Stimulated activated CD8-positive, alpha-beta memory T cell treated with anti-CD3 and anti-CD28 coated beads, Interleukin-2, amount 100 ng/mL, for 48 hours (primary cell): ENCODE measurements around the gene DDX1.

Experiments used
- DNase-seq, 2 donors: peaks; one replicate each; pipeline ENCODE4 v3.0.0-alpha.2; 2020; ENCODE audit warnings: low read depth in 2 of 2

DDX1 gene

DNA sequence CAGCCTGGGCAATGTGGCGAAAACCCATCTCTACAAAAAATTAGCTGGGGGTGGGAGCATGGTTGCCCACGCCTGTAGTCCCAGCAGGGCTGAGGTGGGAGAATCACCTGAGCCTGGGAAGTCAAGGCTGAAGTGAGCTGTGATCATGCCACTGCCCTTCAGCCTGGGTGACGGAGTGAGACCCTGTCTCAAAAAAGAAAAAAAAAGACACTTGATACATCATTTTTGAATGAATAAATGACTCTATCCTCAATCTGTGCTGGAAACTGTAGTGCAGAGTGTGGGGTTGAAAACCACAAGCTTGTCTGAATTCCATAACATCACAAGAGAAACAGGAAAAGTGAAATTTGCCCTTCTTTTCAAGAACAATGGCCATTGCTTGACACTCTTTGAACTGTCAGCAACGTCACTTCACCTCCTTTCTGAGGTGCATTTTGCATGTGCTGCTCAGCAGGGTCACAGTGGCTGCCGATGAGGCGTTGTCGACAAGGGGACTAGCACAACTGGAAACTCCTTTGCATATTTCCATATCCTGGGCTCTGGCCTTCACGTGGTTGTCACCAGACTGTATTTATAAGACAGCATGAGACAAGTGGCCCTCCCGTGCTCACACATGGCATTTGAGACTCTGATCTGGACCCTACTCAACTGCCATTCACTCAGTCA lies 54.2 kb downstream of the DDX1 start:
- DNase-seq: no peak

DNA sequence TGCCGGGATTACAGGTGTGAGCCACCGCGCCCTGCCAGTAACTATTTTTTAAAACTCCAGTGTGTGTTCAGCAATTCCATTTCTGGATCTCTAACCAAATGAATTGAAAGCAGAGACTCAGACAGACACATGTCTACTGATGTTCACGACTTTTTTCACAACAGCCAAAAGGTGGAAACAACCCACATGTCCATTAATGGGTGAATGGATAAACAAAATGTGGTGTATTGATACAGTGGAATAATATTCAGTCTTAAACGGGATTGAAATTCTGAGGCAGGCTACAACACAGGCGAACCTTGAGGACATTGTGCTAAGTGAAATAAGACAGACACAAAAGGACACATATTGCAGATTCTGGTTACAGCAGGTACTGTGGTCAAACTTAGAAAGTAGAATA lies 55.0 kb downstream of the DDX1 start:
- DNase-seq: no peak

DNA sequence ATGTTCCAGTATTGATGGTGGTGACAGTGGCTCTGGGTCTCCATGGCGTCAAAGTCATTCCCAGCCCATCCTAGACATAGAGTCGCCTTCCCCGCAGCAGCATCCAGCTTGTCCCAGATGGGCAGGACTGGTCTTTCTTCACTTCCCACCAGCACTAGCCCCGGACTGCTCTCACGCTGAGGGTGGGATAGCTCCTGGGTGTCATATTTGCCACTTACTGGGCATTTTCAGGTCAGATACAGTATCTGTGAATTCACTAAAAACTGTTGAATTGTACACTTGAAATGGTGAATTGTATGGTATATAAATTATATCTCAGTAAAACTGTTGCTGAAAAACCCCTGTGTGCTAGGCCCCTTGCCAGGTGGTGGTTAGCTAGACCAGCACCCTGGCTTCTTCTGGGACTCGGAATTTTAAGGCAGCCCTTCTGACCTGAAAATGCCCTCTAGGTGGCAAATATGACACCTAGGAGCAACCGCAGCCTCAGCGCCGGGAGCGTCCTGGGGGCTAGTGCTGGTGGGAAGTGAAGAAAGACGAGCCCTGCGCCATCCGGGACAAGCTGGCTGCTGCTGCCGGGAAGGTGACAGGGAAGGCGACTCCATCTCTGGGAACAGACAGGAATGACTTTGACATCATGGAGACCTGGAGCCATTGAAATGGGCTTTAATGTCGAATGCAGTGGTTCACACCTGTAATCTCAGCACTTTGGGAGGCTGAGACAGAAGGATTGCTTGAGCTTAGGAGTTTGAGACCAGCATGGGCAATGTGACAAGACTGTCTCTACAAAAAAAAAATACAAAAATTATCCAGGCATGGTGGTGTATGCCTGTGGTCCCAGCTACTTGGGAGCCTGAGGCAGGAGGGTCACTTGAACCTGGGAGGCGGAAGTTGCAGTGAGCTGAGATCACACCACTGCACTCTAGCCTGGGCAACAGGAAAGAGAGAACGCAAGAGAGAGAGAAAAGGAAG lies 56.2 kb downstream of the DDX1 start:
- DNase-seq: no peak

DNA sequence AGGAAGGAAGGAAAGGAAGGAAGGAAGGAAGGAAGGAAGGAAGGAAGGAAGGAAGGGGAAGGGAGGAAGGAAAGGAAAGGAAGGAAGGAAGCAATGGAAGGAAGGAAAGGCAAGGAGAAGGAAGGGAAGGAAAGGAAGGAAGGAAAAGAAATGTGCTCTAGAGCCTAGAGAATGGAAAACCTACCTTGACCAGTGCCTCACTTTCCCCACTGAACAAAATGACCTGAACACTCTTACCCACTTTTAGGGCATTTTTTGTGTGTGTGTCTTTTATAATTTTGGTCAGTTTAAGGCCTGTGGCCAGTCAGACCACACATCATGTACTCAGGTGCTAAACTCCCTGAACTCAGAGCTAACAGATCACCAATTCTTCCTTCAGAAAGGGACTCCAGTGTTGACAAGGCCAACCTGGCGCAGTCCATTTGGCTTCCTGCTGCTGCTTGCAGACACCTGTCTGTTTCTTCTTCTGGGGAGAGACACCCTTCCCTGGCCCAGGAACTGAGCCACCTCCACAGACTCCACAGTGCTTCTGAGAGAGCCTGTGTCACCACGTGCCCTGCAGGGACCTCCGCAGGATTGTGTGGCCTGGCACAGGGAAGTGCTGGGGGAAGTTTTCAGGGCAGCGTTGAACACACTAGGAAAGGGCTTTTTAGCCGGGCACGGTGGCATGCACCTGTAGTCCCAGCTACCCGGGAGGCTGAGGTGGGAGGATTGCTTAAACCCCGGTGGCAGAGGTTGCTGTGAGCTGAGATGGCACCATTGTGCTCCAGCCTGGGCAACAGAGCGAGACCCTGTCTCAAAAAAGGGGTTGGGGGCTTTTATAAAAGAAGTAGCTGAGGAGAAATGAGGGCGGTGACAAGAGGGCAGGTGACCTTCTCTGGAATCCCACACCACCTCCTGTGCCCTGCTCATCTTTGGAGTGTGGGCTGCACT lies 57.2 kb downstream of the DDX1 start:
- DNase-seq: no peak

DNA sequence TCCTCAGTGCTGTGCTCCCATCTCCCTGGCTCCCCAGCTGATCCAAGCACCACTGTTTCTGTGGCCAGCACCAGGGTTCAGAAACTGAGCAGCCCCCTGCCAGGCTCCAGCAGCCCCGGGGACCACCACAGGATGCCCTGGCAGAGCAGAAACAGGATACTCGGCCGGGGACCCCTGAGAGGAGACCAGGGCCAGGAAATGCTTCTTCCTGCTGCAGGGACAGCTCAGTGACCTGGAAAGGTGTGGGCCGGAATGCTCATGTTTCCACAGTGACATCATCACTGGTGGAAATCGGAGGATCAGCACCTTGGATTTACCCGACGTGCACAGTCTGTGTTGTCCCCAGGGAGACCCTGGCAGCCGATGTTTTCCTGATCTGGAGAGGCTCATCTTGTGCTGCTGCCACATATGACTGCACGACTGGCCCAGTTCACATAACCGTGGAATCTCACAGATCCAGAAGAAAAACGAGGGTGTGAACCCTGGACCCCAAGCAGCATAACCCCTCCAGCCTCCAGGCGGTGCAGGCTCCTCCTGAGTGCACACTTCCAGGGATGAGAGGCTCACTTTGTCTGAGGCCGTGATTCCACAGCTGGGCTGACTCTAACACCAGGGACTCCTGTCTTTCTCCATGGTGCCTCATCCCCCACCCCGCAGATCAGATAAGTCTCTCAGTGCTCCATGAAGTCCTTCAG lies 58.0 kb downstream of the DDX1 start:
- DNase-seq: no peak

DNA sequence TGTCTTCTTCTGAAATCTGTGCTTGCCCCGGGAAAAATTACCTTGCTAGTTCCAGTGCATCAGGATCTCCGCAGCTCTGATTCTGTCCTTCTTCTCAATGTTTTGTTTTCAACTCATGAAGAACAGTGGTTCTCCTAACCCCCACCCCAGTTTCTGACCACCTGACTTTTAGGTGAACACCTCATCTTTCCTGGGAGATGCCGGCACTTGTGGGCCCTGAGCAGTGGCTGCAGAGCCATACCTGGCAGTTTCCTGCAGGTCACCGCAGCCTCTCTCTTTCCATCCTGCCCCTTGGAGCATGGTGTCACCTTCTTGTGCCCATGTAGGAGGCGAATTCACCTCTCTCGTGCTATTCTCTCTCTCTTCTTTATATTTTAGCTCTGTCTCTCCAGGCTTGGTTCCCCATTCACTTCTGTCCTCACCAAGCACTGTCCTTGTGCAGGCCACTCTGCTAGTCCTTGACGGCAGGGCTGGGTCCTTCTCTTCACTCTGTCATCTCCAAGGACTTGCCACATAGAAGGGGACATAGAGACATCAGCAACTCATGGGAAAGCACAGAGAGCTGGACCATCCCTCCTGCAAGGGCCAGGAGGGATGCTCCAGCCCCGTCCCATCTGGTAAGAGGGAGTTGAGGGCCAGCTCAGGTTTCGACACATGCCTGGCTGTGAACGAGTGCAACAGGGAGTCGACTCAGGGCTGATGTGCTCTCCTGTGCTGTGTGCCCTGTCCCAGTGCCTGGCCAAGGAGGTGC lies 59.1 kb downstream of the DDX1 start:
- no peak for DNase-seq

DNA sequence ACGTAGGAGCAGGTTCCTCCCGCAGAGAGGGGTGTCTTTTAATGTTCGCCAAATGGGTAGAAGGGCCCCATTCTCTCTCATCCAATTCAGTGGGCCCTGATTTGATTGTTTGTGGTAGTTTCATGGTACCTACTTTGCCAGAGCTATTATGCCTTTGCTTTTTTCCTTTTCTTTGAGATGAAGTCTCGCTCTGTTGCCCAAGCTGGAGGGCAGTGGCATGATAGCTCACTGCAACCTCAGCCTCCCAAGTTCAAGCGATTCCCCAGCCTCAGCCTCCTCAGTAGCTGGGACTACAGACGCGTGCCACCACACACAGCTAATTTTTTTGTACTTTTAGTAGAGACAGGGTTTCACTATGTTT lies 59.7 kb downstream of the DDX1 start:
- no peak for DNase-seq

DNA sequence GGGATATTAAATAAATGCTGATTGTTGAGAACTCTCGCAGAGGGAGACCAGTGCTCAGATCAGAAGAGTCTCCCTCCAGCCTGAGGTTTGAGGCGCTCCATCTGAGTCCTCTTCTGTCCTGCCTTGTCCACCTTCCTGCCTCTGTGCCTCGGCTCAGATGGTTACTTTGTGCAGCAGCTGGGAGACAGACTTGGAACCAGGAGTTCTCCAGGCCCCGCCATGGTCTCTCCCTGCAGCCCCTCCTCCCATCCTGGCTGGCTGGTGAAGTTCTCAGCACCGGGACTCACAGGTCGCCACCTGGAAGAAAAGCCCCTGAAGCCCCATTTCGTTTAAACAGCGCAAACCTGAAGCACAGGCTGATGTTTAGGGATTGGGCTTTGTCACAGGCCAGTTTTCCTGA lies 60.6 kb downstream of the DDX1 start:
- DNase-seq: no peak

DNA sequence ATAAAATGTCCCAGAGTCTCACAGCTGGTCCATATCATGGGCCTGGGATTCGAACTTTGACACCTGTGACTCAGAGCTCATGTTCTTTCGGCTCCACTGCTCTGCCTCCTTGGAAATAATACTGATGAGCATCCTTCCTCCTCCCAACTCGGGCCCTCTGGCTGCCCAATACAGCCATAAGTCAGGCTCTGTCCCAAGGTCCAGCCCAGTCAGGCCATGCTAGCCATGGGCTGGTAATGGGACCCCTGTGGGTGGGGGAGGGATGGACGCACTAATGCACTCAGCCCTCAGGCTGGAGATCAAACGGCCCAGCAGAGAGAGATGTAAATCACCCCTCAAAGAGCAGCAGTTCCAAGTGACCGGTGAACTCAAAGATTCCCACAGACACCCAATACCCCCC lies 61.1 kb downstream of the DDX1 start:
- DNase-seq: no peak

DNA sequence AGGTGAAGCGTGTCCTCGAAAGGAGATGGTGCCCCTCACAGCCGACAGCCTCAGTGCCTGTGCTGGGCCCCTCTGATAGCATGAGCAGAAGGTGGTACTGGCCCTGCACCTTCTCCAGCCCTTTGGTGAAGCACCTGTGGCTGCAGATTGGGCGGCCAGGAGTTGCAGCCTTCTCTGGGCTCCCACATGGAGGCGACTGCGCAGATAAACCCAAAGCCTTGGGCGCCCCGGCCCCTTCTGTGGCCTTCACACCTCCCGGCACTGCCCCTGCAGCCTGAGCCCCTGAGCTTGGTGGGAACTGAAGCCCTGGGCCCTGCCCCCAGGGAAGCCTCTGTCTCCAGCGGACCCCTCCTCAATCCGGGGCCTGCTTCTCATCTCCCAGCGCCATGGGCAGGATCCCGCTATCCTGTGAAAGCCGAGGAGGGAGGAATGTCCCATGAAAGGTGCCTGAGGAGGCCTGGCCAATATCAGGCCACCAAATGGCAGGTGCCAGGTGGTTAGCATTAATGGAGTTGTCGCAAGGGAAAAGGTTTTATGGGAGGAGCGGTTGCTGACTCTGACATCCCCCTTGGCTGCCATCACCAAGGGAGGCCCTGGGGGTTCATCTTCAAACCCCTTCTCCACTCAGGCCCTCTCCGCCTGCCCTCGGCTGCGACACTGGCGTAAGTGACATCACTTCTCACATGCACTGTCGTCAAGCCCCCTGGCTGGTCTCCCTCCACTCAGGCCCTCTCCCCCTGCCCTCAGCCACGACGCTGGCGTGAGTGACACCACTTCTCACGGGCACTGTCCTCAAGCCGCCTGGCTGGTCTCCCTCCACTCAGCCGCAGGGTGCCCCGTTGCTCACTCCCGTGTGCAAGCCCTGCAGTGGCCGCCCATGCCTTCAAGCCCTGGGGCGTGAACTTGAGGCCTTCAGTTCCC lies 62.4 kb downstream of the DDX1 start:
- no peak for DNase-seq

DNA sequence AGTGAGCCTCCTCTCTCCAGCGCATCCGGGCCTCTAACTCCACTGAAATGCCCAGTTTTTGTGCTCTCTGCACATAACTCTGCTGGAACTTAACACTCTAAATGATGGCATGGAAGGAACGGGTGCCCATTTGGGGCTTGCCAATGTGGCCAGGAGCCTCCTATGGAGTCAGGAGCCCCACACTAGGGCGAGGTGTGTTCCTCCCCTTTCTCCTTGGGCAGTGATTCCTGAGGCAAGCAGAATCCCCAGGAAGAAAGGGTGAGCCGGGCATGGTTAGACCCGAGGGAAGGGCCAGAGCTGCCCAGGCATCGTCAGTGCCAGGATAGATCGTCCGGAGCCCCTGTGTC lies 63.0 kb downstream of the DDX1 start:
- no peak for DNase-seq

DNA sequence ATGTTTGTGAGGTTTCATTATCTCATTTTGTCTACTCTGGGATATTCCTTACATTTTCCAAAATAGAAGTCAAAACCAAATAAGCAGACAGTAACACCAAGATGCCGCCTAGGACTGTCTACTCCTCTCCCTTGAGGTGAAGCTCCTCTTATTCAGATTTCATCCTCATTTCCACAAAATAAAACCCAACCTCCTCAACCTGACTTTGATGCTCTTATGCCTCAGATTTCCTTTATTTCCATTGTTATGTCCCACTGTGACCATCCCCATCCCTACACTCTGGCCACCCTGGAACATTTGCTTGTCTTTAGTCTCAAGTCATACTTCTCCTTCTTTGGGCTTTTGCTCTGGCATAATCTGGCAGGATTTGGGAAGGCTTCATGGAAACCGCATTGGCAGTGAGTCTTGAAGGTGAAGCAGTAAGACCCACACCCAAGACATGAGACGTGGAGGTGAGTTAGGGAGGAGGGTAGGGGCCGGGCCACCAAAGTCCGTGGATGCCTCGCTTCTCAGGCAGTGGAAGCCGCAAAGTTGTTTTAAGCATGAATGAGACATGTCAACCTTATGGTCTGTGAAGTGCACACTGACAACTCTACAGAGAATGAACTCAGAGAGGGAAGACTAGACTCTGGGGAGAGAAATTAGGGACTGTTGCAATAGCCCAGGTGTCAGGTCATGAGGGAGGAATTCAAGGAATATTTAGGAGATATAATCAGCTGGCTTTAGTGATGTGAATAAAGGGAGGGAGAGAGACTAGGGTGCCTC lies 63.6 kb downstream of the DDX1 start:
- DNase-seq: no peak

DNA sequence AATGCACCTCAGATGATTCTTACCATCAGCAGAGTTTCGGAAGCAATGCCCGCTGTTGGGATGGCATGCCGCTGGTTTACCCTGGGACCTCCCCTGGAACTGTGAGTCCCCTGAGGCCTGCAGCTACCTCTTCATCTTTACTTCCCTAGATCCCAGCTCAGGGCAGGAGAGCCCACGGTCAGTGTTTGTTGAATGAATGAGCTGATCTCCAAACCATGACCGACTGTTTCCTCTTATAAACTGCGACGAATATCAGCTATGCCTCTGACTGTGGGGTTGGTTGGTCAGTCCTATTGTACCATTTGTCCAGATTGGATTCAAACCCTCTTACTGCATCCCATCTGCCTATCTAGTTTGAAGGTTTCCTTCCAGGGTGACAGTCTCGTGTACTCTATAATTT lies 64.4 kb downstream of the DDX1 start:
- DNase-seq: no peak

DNA sequence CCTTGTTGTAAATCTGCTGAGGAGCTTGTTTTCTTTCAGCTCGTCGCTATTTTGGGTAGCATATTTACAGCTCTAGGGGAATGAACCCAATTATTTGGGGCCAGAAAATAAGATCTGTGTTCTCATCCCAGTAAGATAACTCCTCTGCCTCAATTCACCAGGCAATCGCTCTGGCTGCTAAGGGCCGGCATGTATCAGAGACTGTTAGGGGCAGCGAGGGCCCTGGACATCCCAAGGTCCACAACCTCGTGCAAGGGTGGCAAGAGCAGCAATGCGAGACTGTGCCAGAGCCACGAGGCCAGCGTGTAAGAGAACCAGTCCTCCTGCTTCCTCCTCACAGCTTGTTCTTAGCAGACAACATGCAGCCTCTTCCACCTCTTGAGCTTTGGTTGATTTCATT lies 66.1 kb downstream of the DDX1 start:
- DNase-seq: no peak

DNA sequence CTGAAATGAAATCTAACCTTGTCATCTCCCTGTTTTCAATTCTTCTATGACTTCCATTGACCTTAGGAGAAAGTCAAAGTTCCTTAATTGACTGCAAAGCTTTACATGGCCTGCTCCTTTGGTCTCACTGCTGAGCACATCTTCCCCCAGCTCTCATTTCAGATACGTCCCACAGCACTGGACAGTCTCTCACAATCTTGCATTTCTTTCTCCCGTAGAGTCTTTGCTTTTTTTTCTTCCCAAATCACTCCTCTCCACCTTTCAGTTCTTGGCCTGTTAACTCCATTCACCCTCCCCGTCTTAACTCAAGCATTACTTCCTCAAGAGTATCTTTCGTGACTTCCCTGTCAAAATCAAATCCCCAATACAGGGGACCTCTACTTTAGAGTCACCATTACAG lies 67.2 kb downstream of the DDX1 start:
- no peak for DNase-seq

DNA sequence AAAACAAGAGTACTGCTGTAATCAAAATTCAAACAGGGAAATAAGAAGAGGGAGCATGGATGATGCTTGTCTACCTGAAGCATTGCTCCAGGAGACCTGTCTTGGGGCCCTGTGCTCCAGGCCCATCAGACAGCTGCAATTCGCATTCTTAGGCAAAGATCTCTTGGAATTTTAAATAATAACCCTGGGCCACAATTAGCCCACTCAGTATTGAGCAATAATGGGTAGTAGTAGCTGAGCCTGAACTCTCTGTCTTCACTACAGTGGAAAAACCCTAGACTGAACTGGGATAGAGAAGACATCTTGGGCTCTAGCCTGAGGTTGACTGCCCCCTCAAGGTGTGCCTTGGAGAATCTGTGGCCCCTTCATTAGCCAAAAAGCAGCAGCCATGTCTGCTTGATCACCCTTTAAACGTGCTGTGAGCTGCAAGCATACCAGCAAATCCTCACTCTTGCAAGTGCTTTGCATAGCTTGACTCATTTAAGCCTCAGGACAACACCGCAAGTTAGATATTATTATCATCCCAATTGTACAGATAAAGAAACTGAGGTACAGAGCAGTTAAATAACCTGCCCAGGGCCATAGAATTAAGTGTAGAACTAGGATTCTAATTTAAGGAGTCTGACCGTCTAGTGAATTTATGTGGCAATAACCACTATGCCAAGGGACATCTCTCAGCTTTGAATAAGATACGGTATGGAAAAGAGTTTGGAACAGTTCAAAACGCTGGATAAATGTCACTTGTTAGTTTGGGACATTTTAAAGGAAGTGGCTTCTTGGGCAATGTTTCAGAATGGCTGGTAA lies 69.0 kb downstream of the DDX1 start:
- DNase-seq: no peak

DNA sequence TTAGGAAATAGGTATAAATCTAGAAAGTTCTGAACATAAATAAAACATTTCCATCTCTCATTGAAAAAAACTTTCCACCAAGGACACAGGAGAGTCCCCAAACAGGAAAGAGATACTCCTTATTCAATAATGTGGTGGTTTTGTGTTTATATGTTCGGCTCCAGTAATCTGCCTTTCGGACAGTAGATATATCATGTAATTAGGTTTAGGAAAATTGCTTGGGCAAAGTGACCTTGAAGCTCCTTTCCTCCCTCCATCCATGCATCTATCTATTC lies 69.6 kb downstream of the DDX1 start:
- DNase-seq: no peak

DNA sequence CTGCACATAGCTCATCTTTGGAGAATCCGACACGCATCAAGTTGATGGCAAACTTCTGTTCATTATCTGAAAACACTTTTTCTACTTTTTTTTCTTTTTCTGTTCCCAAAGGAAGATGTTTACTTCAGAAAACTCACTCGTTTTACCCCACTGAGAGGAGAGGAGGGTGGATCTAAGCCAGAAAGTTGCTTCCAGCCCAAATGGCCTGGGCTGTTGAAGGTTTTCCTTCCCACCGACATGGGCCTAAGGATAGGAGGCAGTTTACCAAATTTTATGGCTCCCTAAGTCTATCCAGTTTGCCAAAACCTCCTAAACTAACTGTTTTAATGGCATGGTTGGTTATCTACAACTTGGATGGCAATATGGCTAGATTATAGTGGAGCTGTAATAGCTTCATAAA lies 70.4 kb downstream of the DDX1 start:
- DNase-seq: no peak

DNA sequence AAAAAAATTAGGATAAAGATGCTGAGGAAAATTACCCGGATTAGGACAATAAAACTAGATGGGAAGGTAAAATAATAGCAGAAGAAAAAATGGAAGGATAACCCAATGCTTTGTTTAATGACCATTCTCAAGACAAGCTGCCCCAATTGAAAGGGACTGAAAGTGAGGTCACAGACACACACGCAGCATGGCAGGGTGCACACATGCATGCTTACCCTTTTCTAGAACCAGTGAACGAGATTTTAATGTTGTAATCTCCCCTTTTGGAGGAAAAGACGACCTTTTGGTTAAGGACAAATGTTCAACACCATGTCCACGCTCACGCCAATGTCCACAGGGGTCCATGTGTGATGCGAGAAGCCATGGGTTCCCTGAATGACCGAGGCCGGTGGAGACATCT lies 70.9 kb downstream of the DDX1 start:
- no peak for DNase-seq
